Endodermal cell (in vitro differentiated cells): ENCODE measurements around the gene NKX2-3. TPM values are rescaled to one million over a fixed set of nuclear protein-coding genes. Genes with fewer than 3 reads are reported as not detected.

Experiments
- DNase-seq: peaks from one replicate; pipeline ENCODE4 v3.0.0-alpha.2; 2017
- H3K27ac ChIP-seq: 2 replicates; pipeline ENCODE4 v1.5.1; 2013; ENCODE audit warnings: mild to moderate bottlenecking, low read depth, low read length, moderate library complexity
- H3K27me3 ChIP-seq: 2 replicates; pipeline ENCODE4 v1.6.1; 2013; ENCODE audit warnings: mild to moderate bottlenecking, low read length, moderate library complexity; ENCODE audit not compliant: insufficient read depth, control insufficient read depth, poor library complexity, severe bottlenecking
- H3K36me3 ChIP-seq: 2 replicates; pipeline ENCODE4 v1.7.0; 2013; ENCODE audit warnings: mild to moderate bottlenecking, low read length, moderate library complexity; ENCODE audit not compliant: control insufficient read depth, insufficient read depth
- H3K4me1 ChIP-seq: one replicate; pipeline ENCODE4 v1.7.0; 2013; ENCODE audit warnings: low read length; ENCODE audit not compliant: control insufficient read depth, insufficient read depth
- H3K4me3 ChIP-seq: 2 replicates; pipeline ENCODE4 v1.5.1; 2013; ENCODE audit warnings: mild to moderate bottlenecking, low read length, moderate library complexity
- H3K9ac ChIP-seq: 2 replicates; pipeline ENCODE4 v1.6.1; 2013; ENCODE audit warnings: mild to moderate bottlenecking, low read length, moderate library complexity; ENCODE audit not compliant: poor library complexity, severe bottlenecking; ENCODE audit errors: extremely low read depth
- H3K9me3 ChIP-seq: 2 replicates; pipeline ENCODE4 v1.6.1; 2013; ENCODE audit warnings: mild to moderate bottlenecking, low read length, moderate library complexity; ENCODE audit not compliant: control insufficient read depth
- H3K27ac Mint-ChIP-seq: 2 replicates; pipeline ENCODE4 v1.8.0; 2020; ENCODE audit warnings: mixed read lengths
- H3K27me3 Mint-ChIP-seq: 2 replicates; pipeline ENCODE4 v1.8.0; 2021; ENCODE audit warnings: mild to moderate bottlenecking, mixed read lengths; ENCODE audit not compliant: insufficient read depth
- H3K36me3 Mint-ChIP-seq: 2 replicates; pipeline ENCODE4 v1.8.0; 2020; ENCODE audit warnings: low read depth, mixed read lengths
- H3K4me1 Mint-ChIP-seq: 2 replicates; pipeline ENCODE4 v1.8.0; 2020; ENCODE audit warnings: mixed read lengths
- H3K4me3 Mint-ChIP-seq: 2 replicates; pipeline ENCODE4 v1.8.0; 2020; ENCODE audit warnings: mild to moderate bottlenecking, moderate library complexity, mixed read lengths
- H3K9me3 Mint-ChIP-seq: 2 replicates; pipeline ENCODE4 v1.8.0; 2020; ENCODE audit warnings: mild to moderate bottlenecking, mixed read lengths
- CTCF ChIP-seq: fragments of 200-600 bp; sonication (generic); conservative IDR thresholded peaks from 2 replicates; pipeline ENCODE4 v1.5.0; 2021; ENCODE audit warnings: antibody characterized with exemption, mild to moderate bottlenecking
- WGBS, 2 experiments: methylation state at CpG; one replicate each; pipeline versions ENCODE4 v1.1.5 to v1.1.7; 2013; ENCODE audit warnings: missing lambda C conversion rate in 2 of 2, mixed read lengths in 1 of 2; ENCODE audit not compliant: insufficient coverage in 1 of 2, insufficient read length in 1 of 2; 5-methylcytosine and 5-hydroxymethylcytosine counted together
- total RNA-seq, 2 donors: library from RNA; stranded (reverse); fragmentation: NEBNext Ultra II Directional in 1 of 2; extraction: Animal tissue kit (Norgen Biotek cat#: 25700) in 1 of 2; gene quantifications; 2 replicates in 1 of 2; 3 replicates in 1 of 2; pipeline ENCODE4 v1.2.1, GENCODE V29; 2021

The NKX2-3 gene
- total RNA-seq, 2 donors from 2014 or later, result not detected

- no peaks in the 10 kb centered on the region for H3K36me3 Mint-ChIP-seq
- Histone ChIP-seq H3K36me3 (no peaks in the 10 kb centered on the region), H3K4me1 (no peaks in the 10 kb centered on the region), H3K9me3 (no peaks in the 10 kb centered on the region), H3K9ac (no peak overlapping the region), H3K4me3 (no peak overlapping the region), H3K27me3 (peaks cover 35% of the 10 kb centered on the region), H3K27ac (no peak overlapping the region)
- H3K4me1 Mint-ChIP-seq, result peaks cover 9% of the 10 kb centered on the region
- no peaks in the 10 kb centered on the region for H3K9me3 Mint-ChIP-seq
- no peak for TF ChIP-seq CTCF
- no peak overlapping the region for H3K4me3 Mint-ChIP-seq
- H3K27me3 Mint-ChIP-seq, result peaks cover 59% of the 10 kb centered on the region
- 84 to 85% methylated on average over 10 to 11 of the region's 11 CpGs for WGBS, 2 experiments
- no peak overlapping the region for H3K27ac Mint-ChIP-seq
- DNase-seq, result no peak
These were observed 22.6 kb downstream of the NKX2-3 start for GRCh38 chr10:99555371-99555770.

- Histone ChIP-seq H3K27me3 (peaks cover 33% of the 10 kb centered on the region), H3K36me3 (no peaks in the 10 kb centered on the region), H3K4me3 (no peak overlapping the region), H3K4me1 (peaks cover 2% of the 10 kb centered on the region), H3K9ac (no peak overlapping the region), H3K9me3 (no peaks in the 10 kb centered on the region), H3K27ac (no peak overlapping the region)
- Mint-ChIP-seq H3K27ac (no peak overlapping the region), H3K9me3 (no peaks in the 10 kb centered on the region), H3K36me3 (no peaks in the 10 kb centered on the region), H3K27me3 (peaks cover 55% of the 10 kb centered on the region), H3K4me3 (no peak overlapping the region), H3K4me1 (peaks cover 12% of the 10 kb centered on the region)
- DNase-seq, result no peak
- TF ChIP-seq CTCF, result no peak
- 50 to 61% methylated on average over 2 to 6 of the region's 6 CpGs for WGBS, 2 experiments
These were observed 23.2 kb downstream of the NKX2-3 start for GRCh38 chr10:99555825-99556523.

- Histone ChIP-seq H3K4me3 (no peak overlapping the region), H3K9me3 (no peaks in the 10 kb centered on the region), H3K4me1 (peaks cover 2% of the 10 kb centered on the region), H3K36me3 (no peaks in the 10 kb centered on the region), H3K9ac (no peak overlapping the region), H3K27me3 (peaks cover 27% of the 10 kb centered on the region), H3K27ac (no peak overlapping the region)
- Mint-ChIP-seq H3K4me1 (peaks cover 12% of the 10 kb centered on the region), H3K36me3 (no peaks in the 10 kb centered on the region), H3K9me3 (no peaks in the 10 kb centered on the region), H3K27me3 (peaks cover 44% of the 10 kb centered on the region), H3K27ac (no peak overlapping the region), H3K4me3 (no peak overlapping the region)
- WGBS, 2 experiments, result 94 to 97% methylated on average over 4 to 5 of the region's 5 CpGs
- DNase-seq, result no peak
- no peak for TF ChIP-seq CTCF
These were observed 24.3 kb downstream of the NKX2-3 start for GRCh38 chr10:99557044-99557443.
